Measurements from ENCODE around the gene MED15.

DNA sequence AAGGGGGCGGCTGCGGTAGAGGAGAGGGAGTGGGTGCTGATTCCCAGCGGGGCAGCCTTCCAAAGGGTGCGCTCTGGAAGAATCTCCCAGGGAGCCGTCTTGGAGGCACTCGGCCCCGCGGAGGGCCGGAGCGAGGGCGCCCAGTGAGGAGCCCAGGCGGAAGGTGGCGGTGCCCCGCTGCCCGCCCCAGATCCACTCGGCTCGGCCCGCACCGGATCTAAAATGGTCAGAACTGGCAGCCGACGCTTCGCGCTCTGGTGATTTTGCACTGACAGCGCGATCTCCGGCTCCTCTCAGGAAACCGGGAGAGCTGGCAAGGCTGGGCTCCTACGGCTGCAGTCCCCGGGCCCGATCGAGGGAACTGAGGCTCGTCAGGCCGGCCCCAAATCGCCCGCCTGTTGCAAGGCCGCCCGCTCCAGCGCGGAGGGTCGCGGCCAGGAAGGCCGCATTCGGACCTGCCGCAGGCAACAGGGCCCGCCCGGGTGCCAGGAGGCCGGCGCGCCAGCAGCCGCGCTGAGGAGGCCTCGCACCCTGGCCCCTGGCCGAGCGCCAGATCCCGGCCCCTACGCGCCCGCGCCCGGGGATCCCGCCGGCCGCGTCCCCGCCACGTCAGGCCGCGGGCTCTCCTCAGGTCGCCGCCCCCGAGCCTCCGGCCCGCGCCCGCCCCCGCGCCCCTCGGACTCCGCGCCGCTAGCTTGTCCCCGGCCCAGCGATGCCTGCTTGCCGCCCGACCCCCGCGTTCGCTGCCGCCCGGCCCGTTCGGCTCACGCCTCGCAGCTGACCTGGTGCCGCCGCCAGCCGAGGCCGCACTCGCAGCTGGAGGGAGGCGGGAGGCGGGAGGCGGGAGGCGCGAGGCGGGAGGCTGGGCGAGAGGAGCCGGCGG lies 12.2 kb upstream of the MED15 start, which contains the start of gene KLHL22:
- TF ChIP-seq SIN3A (conservative IDR thresholded peaks at IDR 0.05 in 1 of 2, IDR thresholded peaks at IDR 0.05 in 1 of 2; ENCODE audit: low read depth in 1 of 2, low read length in 2 of 2), result no peak
- TF ChIP-seq, protein P1, sequence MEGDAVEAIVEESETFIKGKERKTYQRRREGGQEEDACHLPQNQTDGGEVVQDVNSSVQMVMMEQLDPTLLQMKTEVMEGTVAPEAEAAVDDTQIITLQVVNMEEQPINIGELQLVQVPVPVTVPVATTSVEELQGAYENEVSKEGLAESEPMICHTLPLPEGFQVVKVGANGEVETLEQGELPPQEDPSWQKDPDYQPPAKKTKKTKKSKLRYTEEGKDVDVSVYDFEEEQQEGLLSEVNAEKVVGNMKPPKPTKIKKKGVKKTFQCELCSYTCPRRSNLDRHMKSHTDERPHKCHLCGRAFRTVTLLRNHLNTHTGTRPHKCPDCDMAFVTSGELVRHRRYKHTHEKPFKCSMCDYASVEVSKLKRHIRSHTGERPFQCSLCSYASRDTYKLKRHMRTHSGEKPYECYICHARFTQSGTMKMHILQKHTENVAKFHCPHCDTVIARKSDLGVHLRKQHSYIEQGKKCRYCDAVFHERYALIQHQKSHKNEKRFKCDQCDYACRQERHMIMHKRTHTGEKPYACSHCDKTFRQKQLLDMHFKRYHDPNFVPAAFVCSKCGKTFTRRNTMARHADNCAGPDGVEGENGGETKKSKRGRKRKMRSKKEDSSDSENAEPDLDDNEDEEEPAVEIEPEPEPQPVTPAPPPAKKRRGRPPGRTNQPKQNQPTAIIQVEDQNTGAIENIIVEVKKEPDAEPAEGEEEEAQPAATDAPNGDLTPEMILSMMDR (IDR thresholded peaks at IDR 0.05; ENCODE audit: control extremely low read depth in 1 of 3, insufficient read depth in 1 of 3, low read depth in 1 of 3, low read length in 3 of 3), result no peak
- peak; percentile 68; the same call in 1 of the 2 replicates for TF ChIP-seq SUZ12 (IDR thresholded peaks at IDR 0.05; ENCODE audit: low read length)
- TF ChIP-seq TAF1 (IDR thresholded peaks at IDR 0.05; ENCODE audit: low read depth, low read length), result no peak

Measured in H1 (cell line).